ENCODE measurements around the gene KLHL6.
"Not testable (repeated sequence)": the region's sequence is repeated elsewhere in the genome, so short reads cannot be mapped to it uniquely, and the experiment has no call there.

Gene KLHL6

GRCh38 chr3:183491109-183491922 lies 64.2 kb downstream of the KLHL6 start:
- no peak overlapping the region for H3K4me3 Mint-ChIP-seq
- H3K4me1 Mint-ChIP-seq: no peaks in the 10 kb centered on the region
- ATAC-seq: no peak
- peaks cover 60% of the 10 kb centered on the region for H3K36me3 Mint-ChIP-seq
- no peak for DNase-seq (ENCODE audit: low spot score in 2 of 2)
- H3K27ac Mint-ChIP-seq: no peak overlapping the region
- no peaks in the 10 kb centered on the region for H3K9me3 Mint-ChIP-seq

GRCh38 chr3:183490653-183491052 lies 64.9 kb downstream of the KLHL6 start:
- DNase-seq (ENCODE audit: low spot score in 2 of 2) (no peak), ATAC-seq (no peak)
- Mint-ChIP-seq H3K4me3 (no peak overlapping the region), H3K9me3 (no peaks in the 10 kb centered on the region), H3K27ac (no peak overlapping the region), H3K4me1 (no peaks in the 10 kb centered on the region), H3K36me3 (peaks cover 62% of the 10 kb centered on the region)

GRCh38 chr3:183490211-183490601 lies 65.3 kb downstream of the KLHL6 start:
- Mint-ChIP-seq H3K4me1 (no peaks in the 10 kb centered on the region), H3K36me3 (peaks cover 61% of the 10 kb centered on the region), H3K27ac (no peak overlapping the region), H3K4me3 (no peak overlapping the region), H3K9me3 (no peaks in the 10 kb centered on the region)
- ATAC-seq: no peak
- DNase-seq (ENCODE audit: low spot score in 2 of 2): no peak

GRCh38 chr3:183489455-183490210 lies 65.9 kb downstream of the KLHL6 start:
- H3K4me3 Mint-ChIP-seq: no peak overlapping the region

GRCh38 chr3:183488343-183488742 lies 67.2 kb downstream of the KLHL6 start:
- peaks cover 53% of the 10 kb centered on the region for H3K36me3 Mint-ChIP-seq
- peak overlapping the region; percentile 60 for H3K27ac Mint-ChIP-seq
- ATAC-seq: no peak
- no peaks in the 10 kb centered on the region for H3K9me3 Mint-ChIP-seq
- DNase-seq (ENCODE audit: low spot score in 2 of 2): no peak
- H3K4me3 Mint-ChIP-seq: no peak overlapping the region
- no peaks in the 10 kb centered on the region for H3K4me1 Mint-ChIP-seq

More at GRCh38 chr3:183489455-183490210, 65.9 kb downstream of the KLHL6 start:
- DNase-seq (ENCODE audit: low spot score in 2 of 2) (no peak), ATAC-seq (no peak)
- no peak overlapping the region for H3K27ac Mint-ChIP-seq
- H3K36me3 Mint-ChIP-seq: peaks cover 59% of the 10 kb centered on the region
- no peaks in the 10 kb centered on the region for H3K4me1 Mint-ChIP-seq
- no peaks in the 10 kb centered on the region for H3K9me3 Mint-ChIP-seq

GRCh38 chr3:183487896-183488295 lies 67.6 kb downstream of the KLHL6 start:
- no peak for DNase-seq (ENCODE audit: low spot score in 2 of 2)
- Mint-ChIP-seq H3K36me3 (peaks cover 50% of the 10 kb centered on the region), H3K4me3 (no peak overlapping the region), H3K9me3 (no peaks in the 10 kb centered on the region), H3K27ac (peak overlapping the region; percentile 60), H3K4me1 (no peaks in the 10 kb centered on the region)
- no peak for ATAC-seq

GRCh38 chr3:183487016-183487415 lies 68.5 kb downstream of the KLHL6 start:
- no peak overlapping the region for H3K4me3 Mint-ChIP-seq

GRCh38 chr3:183486472-183486871 lies 69.0 kb downstream of the KLHL6 start:
- Mint-ChIP-seq H3K27ac (peak overlapping the region; percentile 53), H3K36me3 (peaks cover 36% of the 10 kb centered on the region)

More at GRCh38 chr3:183487016-183487415, 68.5 kb downstream of the KLHL6 start:
- no peaks in the 10 kb centered on the region for H3K4me1 Mint-ChIP-seq
- DNase-seq (ENCODE audit: low spot score in 2 of 2): peak in 1 of 2 donors; percentile 35
- no peak for ATAC-seq
- peaks cover 42% of the 10 kb centered on the region for H3K36me3 Mint-ChIP-seq
- H3K27ac Mint-ChIP-seq: no peak overlapping the region
- H3K9me3 Mint-ChIP-seq: no peaks in the 10 kb centered on the region

GRCh38 chr3:183485585-183485984 lies 69.9 kb downstream of the KLHL6 start:
- H3K9me3 Mint-ChIP-seq: no peaks in the 10 kb centered on the region
- no peak overlapping the region for H3K4me3 Mint-ChIP-seq
- H3K4me1 Mint-ChIP-seq: peaks cover 7% of the 10 kb centered on the region
- peak overlapping the region; percentile 53 for H3K27ac Mint-ChIP-seq
- H3K36me3 Mint-ChIP-seq: peaks cover 27% of the 10 kb centered on the region
- no peak for ATAC-seq
- peak in 1 of 2 donors; percentile 40 for DNase-seq (ENCODE audit: low spot score in 2 of 2)

More at GRCh38 chr3:183486472-183486871, 69.0 kb downstream of the KLHL6 start:
- DNase-seq (ENCODE audit: low spot score in 2 of 2): peak in 1 of 2 donors; percentile 39
- H3K9me3 Mint-ChIP-seq: no peaks in the 10 kb centered on the region
- ATAC-seq: no peak
- no peak overlapping the region for H3K4me3 Mint-ChIP-seq
- H3K4me1 Mint-ChIP-seq: peaks cover 2% of the 10 kb centered on the region

- Mint-ChIP-seq H3K9me3 (no peaks in the 10 kb centered on the region), H3K4me1 (peaks cover 12% of the 10 kb centered on the region), H3K36me3 (peaks cover 22% of the 10 kb centered on the region), H3K27ac (no peak overlapping the region), H3K4me3 (no peak overlapping the region)
- DNase-seq (ENCODE audit: low spot score in 2 of 2) (peak in 1 of 2 donors; percentile 28), ATAC-seq (no peak)
Observed at GRCh38 chr3:183485093-183485492, 70.4 kb downstream of the KLHL6 start.

- Mint-ChIP-seq H3K27ac (peak overlapping the region; percentile 35), H3K36me3 (peaks cover 17% of the 10 kb centered on the region), H3K4me1 (peaks cover 13% of the 10 kb centered on the region)
Observed at GRCh38 chr3:183484431-183485075, 71.0 kb downstream of the KLHL6 start.

GRCh38 chr3:183481582-183481981 lies 73.9 kb downstream of the KLHL6 start:
- Mint-ChIP-seq H3K36me3 (peaks cover 16% of the 10 kb centered on the region), H3K4me1 (peaks cover 13% of the 10 kb centered on the region), H3K9me3 (no peaks in the 10 kb centered on the region), H3K27ac (peak overlapping the region; percentile 12), H3K4me3 (no peak overlapping the region)
- ATAC-seq (peak; percentile 97), DNase-seq (ENCODE audit: low spot score in 2 of 2) (peak in 1 of 2 donors; percentile 49)

More at GRCh38 chr3:183484431-183485075, 71.0 kb downstream of the KLHL6 start:
- Mint-ChIP-seq H3K9me3 (no peaks in the 10 kb centered on the region), H3K4me3 (no peak overlapping the region)
- no peak for ATAC-seq
- DNase-seq (ENCODE audit: low spot score in 2 of 2): peak in 1 of 2 donors; percentile 44

GRCh38 chr3:183478501-183478900 lies 77.0 kb downstream of the KLHL6 start:
- Mint-ChIP-seq H3K27ac (no peak overlapping the region), H3K4me3 (no peak overlapping the region), H3K9me3 (no peaks in the 10 kb centered on the region), H3K4me1 (peaks cover 13% of the 10 kb centered on the region), H3K36me3 (peaks cover 4% of the 10 kb centered on the region)
- no peak for ATAC-seq
- DNase-seq (ENCODE audit: low spot score in 2 of 2): no peak

GRCh38 chr3:183477801-183478456 lies 77.6 kb downstream of the KLHL6 start:
- ATAC-seq (no peak), DNase-seq (ENCODE audit: low spot score in 2 of 2) (no peak)
- H3K27ac Mint-ChIP-seq: no peak overlapping the region
- no peaks in the 10 kb centered on the region for H3K9me3 Mint-ChIP-seq
- H3K36me3 Mint-ChIP-seq: no peaks in the 10 kb centered on the region
- H3K4me1 Mint-ChIP-seq: peaks cover 13% of the 10 kb centered on the region
- no peak overlapping the region for H3K4me3 Mint-ChIP-seq

GRCh38 chr3:183475764-183476162 lies 79.7 kb downstream of the KLHL6 start:
- DNase-seq (ENCODE audit: low spot score in 2 of 2); H3K36me3 Mint-ChIP-seq; ATAC-seq; H3K4me3 Mint-ChIP-seq; H3K27ac Mint-ChIP-seq; H3K4me1 Mint-ChIP-seq; H3K9me3 Mint-ChIP-seq: not testable (repeated sequence)

Data from stimulated activated effector memory CD8-positive, alpha-beta T cell treated with anti-CD3 and anti-CD28 coated beads, Interleukin-12 subunit alpha, Interleukin-12 subunit beta, amount 100 ng/mL, for 72 hours (primary cell).